Loucy (cell line): Measurements from ENCODE around the gene SAPCD2.

ENCODE experiments used
- CTCF ChIP-seq: fragments of 200-600 bp; sonication (generic); conservative IDR thresholded peaks from 2 replicates; pipeline ENCODE4 v1.5.1; 2014; ENCODE audit warnings: mild to moderate bottlenecking, antibody characterized with exemption, low read length
- EZH2phosphoT487 ChIP-seq: fragments of 200-600 bp; IDR thresholded peaks from 2 replicates; pipeline ENCODE4 v1.6.1; 2018; ENCODE audit warnings: antibody characterized with exemption, mild to moderate bottlenecking, moderate library complexity, borderline replicate concordance

DNA sequence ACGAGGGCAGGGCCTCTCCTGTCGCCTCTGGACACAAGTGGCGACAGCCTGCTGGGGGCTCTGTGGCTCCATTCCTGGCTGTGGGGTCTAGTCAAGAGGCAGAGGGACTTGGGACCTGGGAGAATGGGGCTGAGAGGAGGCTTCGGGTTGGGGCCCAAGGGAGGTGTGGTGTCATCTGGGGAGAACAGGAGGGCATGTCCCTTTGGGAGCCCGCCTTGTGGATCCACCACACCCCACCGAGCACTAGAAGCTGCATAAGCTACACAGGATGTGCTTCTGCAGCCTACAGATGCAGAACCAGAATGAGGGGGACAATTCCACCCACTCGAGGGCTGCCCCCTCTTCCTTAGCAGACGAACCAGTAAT is 12.6 kb upstream of the SAPCD2 start:
- no peak for TF ChIP-seq CTCF
- TF ChIP-seq EZH2phosphoT487 = no peak
